Hepatocyte (in vitro differentiated cells): ENCODE data around the gene USP24. TPM values are rescaled to one million over a fixed set of nuclear protein-coding genes. Genes with fewer than 3 reads are reported as not detected.

Experiments
- DNase-seq: peaks from one replicate; pipeline ENCODE4 v3.0.0-alpha.2; 2016; ENCODE audit warnings: low spot score
- H2AFZ ChIP-seq: fragments of 200-600 bp; sonication (generic); 2 replicates; pipeline ENCODE4 v1.6.0; 2016; ENCODE audit warnings: antibody characterized with exemption, mild to moderate bottlenecking
- H3K27ac ChIP-seq: fragments of 200-600 bp; sonication (generic); 2 replicates; pipeline ENCODE4 v1.5.1; 2016; ENCODE audit warnings: mild to moderate bottlenecking
- H3K27me3 ChIP-seq: fragments of 200-600 bp; sonication (generic); 2 replicates; pipeline ENCODE4 v1.6.1; 2016
- H3K36me3 ChIP-seq: fragments of 200-600 bp; sonication (generic); replicated peaks from 2 replicates; pipeline ENCODE4 v1.5.1; 2016; ENCODE audit warnings: low read depth; ENCODE audit not compliant: insufficient read depth
- H3K4me1 ChIP-seq: fragments of 200-600 bp; sonication (generic); 2 replicates; pipeline ENCODE4 v1.5.1; 2016; ENCODE audit warnings: mild to moderate bottlenecking, moderate library complexity; ENCODE audit not compliant: insufficient read depth
- H3K4me2 ChIP-seq: fragments of 200-600 bp; sonication (generic); 2 replicates; pipeline ENCODE4 v1.6.0; 2016
- H3K4me3 ChIP-seq: fragments of 200-600 bp; sonication (generic); 2 replicates; pipeline ENCODE4 v1.5.1; 2016; ENCODE audit warnings: mild to moderate bottlenecking
- H3K79me2 ChIP-seq: fragments of 200-600 bp; sonication (generic); 2 replicates; pipeline ENCODE4 v1.6.0; 2017; ENCODE audit warnings: mild to moderate bottlenecking
- H3K9me2 ChIP-seq: fragments of 200-600 bp; sonication (generic); replicated peaks from 2 replicates; pipeline ENCODE4 v1.6.0; 2017; ENCODE audit warnings: mild to moderate bottlenecking; ENCODE audit not compliant: insufficient read depth
- H3K9me3 ChIP-seq: fragments of 200-600 bp; sonication (generic); 2 replicates; pipeline ENCODE4 v1.5.1; 2016; ENCODE audit warnings: low read depth, mild to moderate bottlenecking
- H4K20me1 ChIP-seq: fragments of 200-600 bp; sonication (generic); 2 replicates; pipeline ENCODE4 v1.6.0; 2016; ENCODE audit warnings: mild to moderate bottlenecking; ENCODE audit not compliant: insufficient read depth, poor library complexity, severe bottlenecking
- EZH2 ChIP-seq: fragments of 200-600 bp; sonication (generic); IDR thresholded peaks from 2 replicates; pipeline ENCODE4 v1.6.1; 2016; ENCODE audit warnings: antibody characterized with exemption, mild to moderate bottlenecking, borderline replicate concordance
- EZH2phosphoT487 ChIP-seq: fragments of 200-600 bp; sonication (generic); IDR thresholded peaks from one replicate; pipeline ENCODE4 v1.6.1; 2018; ENCODE audit warnings: antibody characterized with exemption, mild to moderate bottlenecking, low read depth, moderate library complexity; ENCODE audit not compliant: unreplicated experiment, severe bottlenecking
- WGBS: methylation state at CpG from one replicate; pipeline ENCODE4 v1.1.6; 2016; ENCODE audit warnings: low lambda C conversion rate; ENCODE audit errors: missing lambda C conversion rate; 5-methylcytosine and 5-hydroxymethylcytosine counted together
- polyA plus RNA-seq: library from polyadenylated mRNA; unstranded; fragments of >200 nt; fragmentation: Nextera tagmentation; extraction: Ambion mirVana; gene quantifications from 2 replicates; pipeline ENCODE4 v1.2.1, GENCODE V29; 2016
- total RNA-seq: library from RNA; depleted of rRNA; stranded (reverse); fragments of >200 nt; gene quantifications from 2 replicates; pipeline ENCODE4 v1.2.3, GENCODE V29; 2014
- TF ChIP-seq, protein P1 (sequence below): fragments of 200-600 bp; sonication (generic); IDR thresholded peaks from 2 replicates; pipeline ENCODE4 v1.5.1; 2016; ENCODE audit warnings: antibody characterized with exemption, mild to moderate bottlenecking; ENCODE audit not compliant: poor library complexity

USP24 gene
- total and polyA plus RNA-seq, 2 experiments from 2014 or later, result 9.3 to 41.9 TPM

DNA sequence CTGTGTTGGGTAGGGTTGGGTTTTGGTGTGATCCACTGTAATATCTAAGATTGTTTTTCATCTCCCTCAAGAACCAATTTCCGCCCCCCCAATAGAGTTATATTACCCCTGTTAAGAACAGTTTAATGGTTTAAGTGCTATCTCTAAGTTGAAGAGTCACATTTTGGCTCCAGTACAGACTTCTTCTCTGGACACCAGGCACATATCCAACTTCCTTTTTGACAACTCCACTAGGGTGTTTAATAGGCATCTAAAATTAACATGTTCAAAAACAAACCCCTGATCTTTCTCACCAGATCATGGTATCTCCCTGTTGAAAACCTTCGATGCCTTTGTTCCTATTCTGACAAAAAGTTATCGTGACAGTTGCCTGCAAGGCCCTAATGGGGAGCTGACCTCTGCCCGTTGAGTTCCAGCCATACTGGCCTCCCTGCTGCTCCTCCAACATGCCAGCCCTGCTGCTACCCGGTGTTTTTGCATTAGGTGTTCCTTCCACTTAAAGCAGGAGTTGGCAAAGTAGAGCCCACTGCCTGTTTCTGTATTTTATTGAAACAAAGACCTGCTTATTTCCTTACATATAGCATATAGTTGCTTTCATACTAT is 18.6 kb downstream of the USP24 start:
- no peaks in the 10 kb centered on the region for H3K9me3 ChIP-seq
- WGBS, result 90% methylated on average over 5 of the region's 5 CpGs
- no peak for DNase-seq
- H2AFZ ChIP-seq, result no peak overlapping the region
- no peak overlapping the region for H3K4me3 ChIP-seq
- peaks cover 98% of the 10 kb centered on the region for H3K79me2 ChIP-seq
- no peak for TF ChIP-seq EZH2phosphoT487
- TF ChIP-seq, protein P1, sequence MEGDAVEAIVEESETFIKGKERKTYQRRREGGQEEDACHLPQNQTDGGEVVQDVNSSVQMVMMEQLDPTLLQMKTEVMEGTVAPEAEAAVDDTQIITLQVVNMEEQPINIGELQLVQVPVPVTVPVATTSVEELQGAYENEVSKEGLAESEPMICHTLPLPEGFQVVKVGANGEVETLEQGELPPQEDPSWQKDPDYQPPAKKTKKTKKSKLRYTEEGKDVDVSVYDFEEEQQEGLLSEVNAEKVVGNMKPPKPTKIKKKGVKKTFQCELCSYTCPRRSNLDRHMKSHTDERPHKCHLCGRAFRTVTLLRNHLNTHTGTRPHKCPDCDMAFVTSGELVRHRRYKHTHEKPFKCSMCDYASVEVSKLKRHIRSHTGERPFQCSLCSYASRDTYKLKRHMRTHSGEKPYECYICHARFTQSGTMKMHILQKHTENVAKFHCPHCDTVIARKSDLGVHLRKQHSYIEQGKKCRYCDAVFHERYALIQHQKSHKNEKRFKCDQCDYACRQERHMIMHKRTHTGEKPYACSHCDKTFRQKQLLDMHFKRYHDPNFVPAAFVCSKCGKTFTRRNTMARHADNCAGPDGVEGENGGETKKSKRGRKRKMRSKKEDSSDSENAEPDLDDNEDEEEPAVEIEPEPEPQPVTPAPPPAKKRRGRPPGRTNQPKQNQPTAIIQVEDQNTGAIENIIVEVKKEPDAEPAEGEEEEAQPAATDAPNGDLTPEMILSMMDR, result no peak
- TF ChIP-seq EZH2, result no peak
- H3K4me1 ChIP-seq, result peaks cover 4% of the 10 kb centered on the region
- no peaks in the 10 kb centered on the region for H3K27me3 ChIP-seq
- no peaks in the 10 kb centered on the region for H3K36me3 ChIP-seq
- no peak overlapping the region for H3K4me2 ChIP-seq
- no peak overlapping the region for H3K27ac ChIP-seq
- no peaks in the 10 kb centered on the region for H3K9me2 ChIP-seq
- peaks cover 29% of the 10 kb centered on the region for H4K20me1 ChIP-seq

DNA sequence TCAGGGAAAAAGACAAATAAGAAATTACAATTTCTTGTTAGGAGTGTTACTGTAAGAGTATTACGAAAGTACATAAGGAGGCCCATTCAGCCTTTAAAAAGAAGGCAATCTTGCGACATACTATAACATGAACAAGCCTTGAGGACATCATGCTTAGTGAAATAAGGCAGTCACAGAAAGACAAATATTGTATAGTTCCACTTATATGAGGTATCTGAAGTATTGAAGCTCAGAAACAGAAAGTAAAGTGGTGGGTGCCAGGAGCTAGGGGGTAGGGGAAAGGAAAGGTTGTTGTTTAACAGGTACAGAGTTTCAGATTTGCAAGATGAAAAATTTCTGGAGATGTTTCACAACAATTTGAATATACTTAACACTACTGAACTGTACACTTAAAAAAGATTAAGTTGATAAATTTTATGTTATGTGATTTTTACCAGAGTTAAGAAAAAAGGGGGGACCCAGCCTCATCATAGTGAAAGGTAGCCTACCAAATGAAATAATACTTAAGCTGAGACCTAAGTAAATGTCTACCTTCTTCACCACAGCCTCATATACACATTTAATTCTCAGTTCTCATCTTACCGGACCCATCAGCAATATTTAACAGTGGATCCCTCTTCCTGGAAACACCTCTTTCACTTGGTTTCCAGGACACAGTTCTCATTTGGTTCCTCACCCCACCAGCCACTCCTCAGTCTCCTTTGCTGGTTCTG is 19.5 kb downstream of the USP24 start:
- Histone ChIP-seq H3K4me1 (peaks cover 4% of the 10 kb centered on the region), H3K9me2 (no peaks in the 10 kb centered on the region), H3K27me3 (no peaks in the 10 kb centered on the region), H3K9me3 (no peaks in the 10 kb centered on the region), H3K4me3 (no peak overlapping the region), H4K20me1 (peaks cover 29% of the 10 kb centered on the region), H2AFZ (no peak overlapping the region), H3K36me3 (no peaks in the 10 kb centered on the region), H3K4me2 (no peak overlapping the region), H3K27ac (no peak overlapping the region), H3K79me2 (peaks cover 95% of the 10 kb centered on the region)
- TF ChIP-seq EZH2 (no peak), EZH2phosphoT487 (no peak)
- TF ChIP-seq, protein P1, result no peak
- no peak for DNase-seq
- WGBS, result 91% methylated on average over 3 of the region's 3 CpGs

DNA sequence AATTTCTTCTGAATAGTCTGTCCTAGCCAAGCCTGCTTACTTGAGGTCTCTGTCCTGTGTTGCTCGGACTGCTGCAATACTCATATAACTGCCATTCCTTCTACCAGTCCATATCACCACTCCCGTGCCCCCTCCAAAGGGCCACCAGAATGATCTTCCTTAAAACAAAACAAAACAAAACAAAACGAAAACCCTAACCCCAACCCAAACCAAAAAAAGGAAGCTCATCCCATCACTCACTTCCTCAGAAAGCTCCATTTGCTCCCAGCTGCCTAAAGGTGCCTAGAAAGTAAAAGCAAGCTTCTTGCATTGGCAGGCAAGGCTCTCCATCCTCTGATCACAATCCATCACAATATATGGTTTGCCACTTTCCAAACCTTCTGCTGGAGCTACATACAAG is 20.3 kb downstream of the USP24 start:
- Histone ChIP-seq H3K27me3 (no peaks in the 10 kb centered on the region), H3K27ac (no peak overlapping the region), H2AFZ (no peak overlapping the region), H4K20me1 (peaks cover 29% of the 10 kb centered on the region), H3K9me3 (no peaks in the 10 kb centered on the region), H3K4me1 (peaks cover 4% of the 10 kb centered on the region), H3K36me3 (no peaks in the 10 kb centered on the region), H3K79me2 (peaks cover 92% of the 10 kb centered on the region), H3K9me2 (no peaks in the 10 kb centered on the region), H3K4me2 (no peak overlapping the region), H3K4me3 (no peak overlapping the region)
- TF ChIP-seq, protein P1, result no peak
- no peak for TF ChIP-seq EZH2
- no peak for TF ChIP-seq EZH2phosphoT487
- WGBS, result 96% methylated on average over 3 of the region's 3 CpGs
- DNase-seq, result no peak
